ENCODE measurements around the gene MATR3.
A peak's percentile ranks its signal among the peaks of the same experiment; 100 is the strongest.
"Not testable (repeated sequence)": the region's sequence is repeated elsewhere in the genome, so short reads cannot be mapped to it uniquely, and the experiment has no call there.

MATR3 gene
- total RNA-seq: 94.1 to 138 reads per million in 2 donors

- DNase-seq: peak; percentile 85 to 96 (median 87)
Observed at GRCh38 chr5:139293507-139294373, at the start of gene MATR3. TSS of gene MATR3 (plus strand) at chr5:139293740. CDS start at chr5:139307416, 13,676 bp downstream.

- DNase-seq: no peak
Observed at GRCh38 chr5:139245637-139246339, 47.8 kb upstream of the MATR3 start.

- DNase-seq: peak in 2 of 5 experiments; percentile 30 to 40
Observed at GRCh38 chr5:139246394-139246793, 47.1 kb upstream of the MATR3 start.

- no peak for DNase-seq
Observed at GRCh38 chr5:139248826-139249453, 44.6 kb upstream of the MATR3 start.

- peak in 4 of 5 experiments; percentile 13 to 66 (median 18) for DNase-seq
Observed at GRCh38 chr5:139251281-139251687, 42.3 kb upstream of the MATR3 start.

- no peak for DNase-seq
Observed at GRCh38 chr5:139251695-139252288, 41.7 kb upstream of the MATR3 start.

- no peak for DNase-seq
Observed at GRCh38 chr5:139253115-139253514, 40.4 kb upstream of the MATR3 start.

GRCh38 chr5:139256820-139257219, 36.7 kb upstream of the MATR3 start:
- no peak for DNase-seq

- DNase-seq: no peak
Observed at GRCh38 chr5:139262059-139262741, 31.3 kb upstream of the MATR3 start.

GRCh38 chr5:139262742-139263445, 30.6 kb upstream of the MATR3 start:
- DNase-seq: peak in 4 of 5 experiments; percentile 9 to 82 (median 46)

GRCh38 chr5:139263536-139263935, 30.0 kb upstream of the MATR3 start:
- no peak for DNase-seq

GRCh38 chr5:139263946-139264345, 29.6 kb upstream of the MATR3 start:
- DNase-seq: no peak

- DNase-seq: no peak
Observed at GRCh38 chr5:139265001-139265400, 28.5 kb upstream of the MATR3 start.

GRCh38 chr5:139266236-139266635, 27.3 kb upstream of the MATR3 start:
- no peak for DNase-seq

- no peak for DNase-seq
Observed at GRCh38 chr5:139267481-139267880, 26.1 kb upstream of the MATR3 start.

GRCh38 chr5:139268364-139269202, 25.0 kb upstream of the MATR3 start:
- no peak for DNase-seq

GRCh38 chr5:139270718-139271117, 22.8 kb upstream of the MATR3 start:
- not testable (repeated sequence) for DNase-seq

GRCh38 chr5:139271201-139272027, 22.1 kb upstream of the MATR3 start:
- no peak for DNase-seq

- DNase-seq: peak in 3 of 5 experiments; percentile 16 to 79 (median 38)
Observed at GRCh38 chr5:139272471-139273321, 20.8 kb upstream of the MATR3 start.

All from T-helper 2 cell (primary cell).